Immature natural killer cell (primary cell): ENCODE results near the gene ZEB1. TPM values are rescaled to one million over a fixed set of nuclear protein-coding genes. Genes with fewer than 3 reads are reported as not detected.

Source experiments
- DNase-seq, 3 donors: peaks; one replicate each; pipeline ENCODE4 v3.0.0; 2022; ENCODE audit warnings: mixed read lengths in 1 of 3
- H3K27ac Mint-ChIP-seq, 6 donors: one replicate each; pipeline ENCODE4 v1.8.0; 2020; ENCODE audit warnings: mixed read lengths in 6 of 6, mild to moderate bottlenecking in 5 of 6, inconsistent platforms in 4 of 6, moderate library complexity in 3 of 6
- H3K27me3 Mint-ChIP-seq, 3 donors: one replicate each; pipeline ENCODE4 v1.8.0; 2020 to 2021; ENCODE audit warnings: low read depth in 3 of 3, mild to moderate bottlenecking in 3 of 3, mixed read lengths in 3 of 3, moderate library complexity in 3 of 3, inconsistent platforms in 1 of 3
- H3K36me3 Mint-ChIP-seq, 3 donors: one replicate each; pipeline ENCODE4 v1.8.0; 2020; ENCODE audit warnings: mixed read lengths in 3 of 3, inconsistent platforms in 2 of 3, mild to moderate bottlenecking in 2 of 3
- H3K4me1 Mint-ChIP-seq, 2 donors: one replicate each; pipeline ENCODE4 v1.8.0; 2020; ENCODE audit warnings: inconsistent platforms in 2 of 2, mild to moderate bottlenecking in 2 of 2, mixed read lengths in 2 of 2, moderate library complexity in 1 of 2
- H3K4me3 Mint-ChIP-seq, 5 donors: one replicate each; pipeline ENCODE4 v1.8.0; 2020; ENCODE audit warnings: mild to moderate bottlenecking in 5 of 5, mixed read lengths in 5 of 5, inconsistent platforms in 3 of 5, moderate library complexity in 3 of 5
- H3K9me3 Mint-ChIP-seq, 6 donors: one replicate each; pipeline ENCODE4 v1.8.0; 2020; ENCODE audit warnings: mild to moderate bottlenecking in 6 of 6, mixed read lengths in 6 of 6, inconsistent platforms in 4 of 6, moderate library complexity in 3 of 6
- polyA plus RNA-seq, 3 donors: library from polyadenylated mRNA; unstranded; fragments of 300-500 nt; fragmentation: Illumina TruSeq; gene quantifications; one replicate each; pipeline ENCODE4 v1.2.3, GENCODE V29; 2021

Gene ZEB1
- polyA plus RNA-seq, 3 donors from 2014 or later, result 8.4 to 17.5 (median 14.6) TPM

DNA sequence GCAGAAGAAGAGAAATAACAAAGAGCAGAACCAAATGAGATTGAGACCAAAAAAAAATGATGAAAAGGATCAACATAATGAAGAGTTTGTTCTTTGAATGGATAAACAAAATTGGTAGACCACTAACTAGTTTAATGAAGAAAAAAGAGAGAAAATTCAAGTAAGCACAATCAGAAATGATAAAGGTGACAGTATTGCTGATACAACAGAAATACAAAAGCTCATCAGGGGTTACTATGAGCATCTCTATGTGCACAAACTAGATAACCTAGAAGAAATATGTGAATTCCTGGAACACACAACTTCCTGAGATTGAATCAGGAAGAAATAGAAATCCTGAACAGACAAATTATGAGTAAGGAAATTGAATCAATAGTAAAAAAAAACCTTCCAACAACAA, 157.1 kb downstream of the ZEB1 start:
- no peak overlapping the region for H3K27ac Mint-ChIP-seq
- H3K4me1 Mint-ChIP-seq, result peaks cover 0 to 1% of the 10 kb centered on the region in 2 donors
- H3K36me3 Mint-ChIP-seq, result no peaks in the 10 kb centered on the region
- H3K27me3 Mint-ChIP-seq, result peaks cover 0 to 2% (median 0%) of the 10 kb centered on the region in 3 donors
- H3K4me3 Mint-ChIP-seq, result no peak overlapping the region
- peaks cover 0 to 19% (median 7%) of the 10 kb centered on the region in 6 donors for H3K9me3 Mint-ChIP-seq
- DNase-seq, result no peak

DNA sequence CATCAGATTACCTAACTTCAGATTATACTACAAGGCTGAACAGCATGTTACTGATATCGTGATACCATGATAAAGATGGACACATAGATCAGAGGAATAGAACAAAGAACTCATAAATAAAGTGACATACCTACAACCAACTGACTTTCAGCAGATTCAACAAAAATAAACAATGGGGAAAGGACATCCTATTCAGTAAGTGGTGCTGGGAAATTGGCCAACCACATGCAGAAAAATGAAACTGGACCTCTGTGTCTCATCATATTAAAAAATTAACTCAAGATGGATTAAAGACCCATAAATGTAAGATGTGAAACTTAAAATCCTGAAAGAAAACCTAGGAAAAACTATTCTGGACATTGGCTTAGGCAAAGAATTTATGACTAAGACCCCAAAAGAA, 158.6 kb downstream of the ZEB1 start:
- DNase-seq, result no peak
- Mint-ChIP-seq H3K27me3 (peaks cover 0 to 2% (median 0%) of the 10 kb centered on the region in 3 donors), H3K9me3 (peaks cover 0 to 19% (median 7%) of the 10 kb centered on the region in 6 donors), H3K27ac (no peak overlapping the region), H3K4me3 (no peak overlapping the region), H3K4me1 (peaks cover 0 to 1% of the 10 kb centered on the region in 2 donors), H3K36me3 (no peaks in the 10 kb centered on the region)

DNA sequence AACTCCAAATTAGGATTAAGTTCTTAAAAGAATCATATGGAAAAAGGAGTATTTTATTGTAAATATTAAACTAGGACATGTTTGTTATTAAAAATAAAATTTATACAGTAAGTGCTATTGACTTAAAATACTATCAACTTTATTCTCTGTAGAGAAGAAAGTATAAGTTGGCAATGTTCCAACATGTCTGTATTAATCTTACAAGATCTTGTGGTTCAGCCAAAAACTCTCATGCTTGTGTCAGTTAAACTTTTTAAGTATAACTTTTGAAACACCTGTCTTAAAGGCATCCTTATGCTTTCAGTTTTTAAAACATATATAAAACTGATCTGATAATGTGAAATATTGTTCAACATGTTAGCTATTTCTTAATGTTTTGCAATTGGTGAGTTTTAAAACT, 160.7 kb downstream of the ZEB1 start:
- Mint-ChIP-seq H3K36me3 (no peaks in the 10 kb centered on the region), H3K27ac (no peak overlapping the region), H3K27me3 (peaks cover 0 to 2% (median 0%) of the 10 kb centered on the region in 3 donors), H3K9me3 (peaks cover 0 to 19% (median 6%) of the 10 kb centered on the region in 6 donors), H3K4me3 (no peak overlapping the region), H3K4me1 (peaks cover 0 to 1% of the 10 kb centered on the region in 2 donors)
- DNase-seq, result no peak

DNA sequence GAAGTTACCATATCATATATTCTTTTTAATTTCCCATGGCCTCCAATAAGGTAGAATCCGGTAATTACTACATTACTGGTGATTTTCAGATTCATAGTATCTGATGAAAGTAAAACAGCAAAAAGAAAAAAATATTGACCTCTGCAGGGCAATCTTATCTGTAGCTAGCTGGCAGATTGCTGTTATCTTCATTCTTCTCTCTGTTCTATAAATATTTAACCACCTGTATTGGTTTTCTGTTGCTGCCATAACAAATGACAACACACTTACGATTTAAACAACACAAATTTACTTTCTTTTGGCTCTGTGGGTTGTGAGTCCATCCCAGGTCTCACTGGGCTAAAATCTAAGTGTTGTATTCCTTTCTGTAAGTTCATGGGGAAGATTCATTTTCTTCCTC, 164.5 kb downstream of the ZEB1 start:
- no peaks in the 10 kb centered on the region for H3K27me3 Mint-ChIP-seq
- H3K4me3 Mint-ChIP-seq, result no peak overlapping the region
- DNase-seq, result no peak
- H3K9me3 Mint-ChIP-seq, result peaks cover 0 to 4% (median 0%) of the 10 kb centered on the region in 6 donors
- H3K36me3 Mint-ChIP-seq, result no peaks in the 10 kb centered on the region
- H3K4me1 Mint-ChIP-seq, result peaks cover 0 to 1% of the 10 kb centered on the region in 2 donors
- H3K27ac Mint-ChIP-seq, result no peak overlapping the region

DNA sequence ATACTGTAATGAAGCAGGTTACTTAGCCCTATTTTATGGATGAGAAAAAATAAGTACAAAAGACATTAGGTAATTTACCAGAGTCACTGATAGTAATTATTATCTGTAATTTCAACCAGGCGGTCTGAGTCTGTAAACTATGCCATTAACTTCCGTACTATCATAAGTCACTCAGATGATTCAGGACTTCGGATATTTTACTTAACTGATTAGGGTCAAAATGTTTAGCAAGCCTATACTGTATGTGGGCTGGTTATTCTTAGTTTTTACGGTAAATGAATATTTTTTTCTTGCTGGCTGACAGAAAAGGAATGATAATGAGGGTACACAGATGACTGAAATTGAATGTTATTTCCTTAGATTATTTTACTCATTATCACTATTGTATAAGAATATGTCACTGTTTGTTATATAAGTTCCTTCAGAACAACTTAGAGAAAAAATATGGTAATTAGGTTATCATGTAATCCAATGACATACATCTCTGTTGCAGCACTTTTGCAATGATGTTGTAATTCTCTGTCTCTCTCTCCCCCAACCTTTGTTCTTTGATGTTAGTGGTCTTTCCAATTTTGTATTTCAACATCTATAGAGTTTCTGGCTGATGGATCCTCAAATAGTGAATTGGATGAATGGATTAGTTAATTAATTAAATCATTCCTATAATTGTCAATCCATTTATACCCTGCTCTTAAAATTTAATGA, 165.6 kb downstream of the ZEB1 start:
- no peak for DNase-seq
- H3K27me3 Mint-ChIP-seq, result no peaks in the 10 kb centered on the region
- H3K4me1 Mint-ChIP-seq, result no peaks in the 10 kb centered on the region
- no peaks in the 10 kb centered on the region for H3K36me3 Mint-ChIP-seq
- no peak overlapping the region for H3K4me3 Mint-ChIP-seq
- H3K9me3 Mint-ChIP-seq, result peaks cover 0 to 4% (median 0%) of the 10 kb centered on the region in 6 donors
- H3K27ac Mint-ChIP-seq, result no peak overlapping the region

DNA sequence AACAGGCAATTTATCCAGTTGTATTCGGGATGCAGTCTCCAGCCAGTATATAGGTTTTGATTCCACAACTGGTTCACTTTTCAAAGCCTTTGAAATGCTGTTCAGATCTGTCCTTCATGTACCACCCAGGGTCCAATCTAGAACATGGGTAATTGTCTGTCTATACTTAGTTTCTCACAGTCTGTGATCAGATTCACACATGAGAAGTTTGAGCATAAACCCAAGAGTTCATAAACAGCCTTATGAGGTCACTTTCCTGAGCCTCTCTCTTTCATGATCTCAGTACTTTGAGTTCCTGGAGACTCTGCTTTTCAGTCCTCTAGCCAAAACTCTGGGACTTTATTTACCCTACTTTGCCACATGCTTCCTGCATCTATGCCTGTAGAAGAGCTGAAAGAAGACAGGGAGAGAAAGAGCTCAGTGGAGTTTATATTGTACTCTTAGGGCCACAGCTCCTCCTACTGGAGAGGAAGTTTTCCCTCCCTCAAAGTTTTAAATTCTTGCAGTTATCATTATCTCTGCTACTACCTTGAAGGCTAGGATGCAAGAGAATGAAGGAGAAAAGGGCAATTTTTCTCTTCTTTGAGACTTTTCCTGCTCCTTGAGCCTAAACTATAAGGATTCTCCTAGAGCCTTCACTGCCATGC, 172.0 kb downstream of the ZEB1 start:
- no peaks in the 10 kb centered on the region for H3K4me1 Mint-ChIP-seq
- H3K4me3 Mint-ChIP-seq, result no peak overlapping the region
- no peaks in the 10 kb centered on the region for H3K36me3 Mint-ChIP-seq
- no peaks in the 10 kb centered on the region for H3K27me3 Mint-ChIP-seq
- DNase-seq, result peak in 2 of 3 donors; percentile 6
- peaks cover 0 to under 1% (median 0%) of the 10 kb centered on the region in 6 donors for H3K9me3 Mint-ChIP-seq
- H3K27ac Mint-ChIP-seq, result no peak overlapping the region

DNA sequence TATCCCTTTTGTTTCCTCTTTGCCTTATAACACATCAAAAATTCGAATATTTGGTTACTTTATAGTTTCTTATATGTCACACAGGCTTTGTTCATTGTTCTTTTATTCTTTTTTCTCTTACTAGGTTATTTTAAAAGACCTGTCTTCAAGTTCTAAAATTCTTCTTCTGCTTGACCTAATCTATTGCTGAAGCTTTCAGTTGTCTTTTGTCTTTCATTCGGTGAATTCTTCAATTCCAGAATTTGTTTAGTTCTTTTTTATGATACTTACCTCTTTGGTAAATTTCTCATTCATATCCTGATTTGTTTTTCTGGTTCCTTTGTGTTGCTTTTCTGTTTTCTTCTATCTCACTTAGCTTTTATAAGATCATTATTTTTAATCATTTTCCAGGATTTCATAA, 188.4 kb downstream of the ZEB1 start:
- no peak for DNase-seq
- peak overlapping the region in 1 of 6 donors; percentile 8 for H3K27ac Mint-ChIP-seq
- no peak overlapping the region for H3K4me3 Mint-ChIP-seq
- no peaks in the 10 kb centered on the region for H3K4me1 Mint-ChIP-seq
- peaks cover 39 to 46% (median 44%) of the 10 kb centered on the region in 3 donors for H3K36me3 Mint-ChIP-seq
- H3K9me3 Mint-ChIP-seq, result peaks cover 17 to 29% (median 24%) of the 10 kb centered on the region in 6 donors
- H3K27me3 Mint-ChIP-seq, result peaks cover 0 to 2% (median 0%) of the 10 kb centered on the region in 3 donors

DNA sequence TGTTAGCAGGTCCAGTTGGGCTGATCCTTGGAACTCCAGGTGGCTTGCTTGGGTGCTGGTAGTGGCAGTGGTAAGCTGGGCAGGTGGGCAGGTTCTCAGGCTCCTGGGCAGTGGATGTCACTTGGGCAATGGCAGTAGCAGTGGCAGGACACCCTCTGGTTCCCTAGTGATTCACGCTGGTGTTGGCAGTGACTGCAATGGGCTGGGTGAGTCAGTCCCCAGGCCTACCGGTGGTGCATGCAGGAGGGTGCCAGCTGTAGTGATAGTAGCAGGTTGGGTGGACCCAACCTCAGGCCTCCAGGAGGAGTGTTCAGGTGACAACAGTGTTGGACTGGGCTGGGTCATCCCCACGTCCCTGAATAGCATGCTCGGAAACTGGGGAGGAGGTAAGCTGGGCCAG, 189.2 kb downstream of the ZEB1 start:
- peaks cover 17 to 29% (median 24%) of the 10 kb centered on the region in 6 donors for H3K9me3 Mint-ChIP-seq
- peaks cover 39 to 46% (median 44%) of the 10 kb centered on the region in 3 donors for H3K36me3 Mint-ChIP-seq
- no peak overlapping the region for H3K4me3 Mint-ChIP-seq
- peaks cover 0 to 2% (median 0%) of the 10 kb centered on the region in 3 donors for H3K27me3 Mint-ChIP-seq
- DNase-seq, result no peak
- no peaks in the 10 kb centered on the region for H3K4me1 Mint-ChIP-seq
- no peak overlapping the region for H3K27ac Mint-ChIP-seq

DNA sequence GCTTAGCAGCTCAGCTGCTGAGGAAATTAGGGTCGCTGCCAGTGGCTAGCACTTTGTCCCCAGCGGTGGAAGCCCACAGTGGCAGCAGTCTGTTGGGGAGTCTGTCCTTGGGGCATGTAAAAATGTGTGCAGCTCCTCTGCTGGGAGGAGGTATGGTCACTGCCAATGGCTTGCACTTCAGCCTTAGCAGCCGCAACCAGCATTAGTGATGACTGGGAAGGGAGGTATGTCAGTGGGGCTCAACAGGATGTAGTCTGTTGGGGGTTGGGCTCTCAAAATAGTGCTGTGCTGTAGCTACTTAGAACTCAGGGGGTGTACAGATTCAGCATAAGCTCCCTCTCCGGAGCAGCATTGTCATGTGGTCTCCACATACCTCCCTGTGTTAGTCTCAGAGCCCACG, 189.9 kb downstream of the ZEB1 start:
- DNase-seq, result no peak
- no peak overlapping the region for H3K27ac Mint-ChIP-seq

DNA sequence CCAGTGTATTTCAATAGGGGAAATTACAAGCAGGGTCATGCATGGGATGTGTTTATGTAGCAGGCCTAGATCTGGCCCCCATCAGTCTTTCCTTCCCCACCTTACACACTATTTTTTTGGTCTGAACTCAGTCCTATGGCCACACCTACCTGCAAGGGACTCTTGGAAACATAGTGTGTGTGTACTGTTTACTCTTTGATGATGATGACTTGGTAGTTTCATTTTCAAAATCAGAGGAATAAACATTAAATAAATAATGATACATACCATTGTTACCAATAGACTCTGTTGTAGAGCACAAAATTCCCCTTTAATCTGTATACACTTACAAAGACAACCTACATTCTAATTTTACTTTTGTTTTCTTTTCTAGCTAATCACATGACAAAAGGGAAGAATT, 191.0 kb downstream of the ZEB1 start:
- Mint-ChIP-seq H3K9me3 (peaks cover 17 to 29% (median 24%) of the 10 kb centered on the region in 6 donors), H3K36me3 (peaks cover 42 to 43% (median 42%) of the 10 kb centered on the region in 3 donors), H3K4me3 (no peak overlapping the region)

More for the DNA sequence above, 189.9 kb downstream of the ZEB1 start:
- H3K4me3 Mint-ChIP-seq, result no peak overlapping the region
- peaks cover 17 to 29% (median 24%) of the 10 kb centered on the region in 6 donors for H3K9me3 Mint-ChIP-seq
- H3K27me3 Mint-ChIP-seq, result peaks cover 0 to 2% (median 0%) of the 10 kb centered on the region in 3 donors
- no peaks in the 10 kb centered on the region for H3K4me1 Mint-ChIP-seq
- H3K36me3 Mint-ChIP-seq, result peaks cover 35 to 40% (median 39%) of the 10 kb centered on the region in 3 donors

DNA sequence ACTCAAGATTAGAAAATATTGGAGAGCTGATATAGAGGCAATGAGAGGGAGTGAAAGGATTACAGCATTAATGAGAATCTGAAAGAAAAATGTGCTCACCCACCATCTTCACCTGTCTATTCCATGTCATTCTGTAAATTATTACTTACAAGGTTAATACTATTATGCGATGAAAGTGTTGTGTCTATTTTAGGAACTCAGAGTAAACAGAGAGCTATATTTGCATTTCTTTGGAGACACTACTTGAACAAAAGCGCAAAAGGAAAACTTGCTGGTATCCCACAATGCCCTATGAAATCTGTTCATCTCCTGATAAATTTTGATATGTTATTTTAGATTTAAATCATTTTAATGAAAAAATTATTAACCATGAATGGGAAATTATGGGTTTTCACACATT, 196.1 kb downstream of the ZEB1 start:
- H3K4me3 Mint-ChIP-seq, result no peak overlapping the region
- no peak overlapping the region for H3K27ac Mint-ChIP-seq
- H3K9me3 Mint-ChIP-seq, result no peaks in the 10 kb centered on the region
- no peaks in the 10 kb centered on the region for H3K4me1 Mint-ChIP-seq
- H3K36me3 Mint-ChIP-seq, result peaks cover 17% of the 10 kb centered on the region in 3 donors
- no peaks in the 10 kb centered on the region for H3K27me3 Mint-ChIP-seq
- DNase-seq, result no peak

More for the DNA sequence above, 191.0 kb downstream of the ZEB1 start:
- Mint-ChIP-seq H3K27me3 (no peaks in the 10 kb centered on the region), H3K4me1 (no peaks in the 10 kb centered on the region), H3K27ac (no peak overlapping the region)
- DNase-seq, result no peak

DNA sequence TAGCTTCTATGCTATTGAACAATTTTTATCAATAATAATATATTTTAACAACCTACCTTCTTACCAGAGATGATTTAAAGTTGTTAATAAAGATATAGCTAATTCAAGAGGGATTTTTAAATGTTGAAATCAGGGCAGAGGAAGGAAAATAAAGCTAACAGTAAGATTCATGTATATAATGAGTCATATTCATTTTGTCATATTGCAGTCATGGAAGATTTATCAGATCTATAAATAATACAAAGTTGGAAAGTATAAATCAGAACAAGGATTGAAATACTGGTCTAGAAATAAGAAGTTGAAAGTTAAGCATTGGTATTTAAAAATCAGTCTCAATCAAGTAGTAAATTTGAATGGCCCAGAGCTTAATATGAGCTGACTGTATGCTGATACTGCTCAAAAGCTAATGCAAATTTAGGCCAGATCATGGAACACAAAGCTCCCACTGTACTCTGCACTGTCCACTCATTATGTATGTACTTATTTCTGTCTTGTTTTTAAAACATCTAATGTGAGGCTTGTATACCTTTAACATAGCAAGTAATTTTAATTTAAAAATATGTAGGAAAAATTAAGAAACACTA, 196.9 kb downstream of the ZEB1 start:
- DNase-seq, result no peak
- Mint-ChIP-seq H3K27me3 (no peaks in the 10 kb centered on the region), H3K9me3 (no peaks in the 10 kb centered on the region), H3K4me3 (no peak overlapping the region), H3K27ac (peak overlapping the region in 1 of 6 donors; percentile 36), H3K4me1 (no peaks in the 10 kb centered on the region), H3K36me3 (peaks cover 15 to 18% (median 18%) of the 10 kb centered on the region in 3 donors)

DNA sequence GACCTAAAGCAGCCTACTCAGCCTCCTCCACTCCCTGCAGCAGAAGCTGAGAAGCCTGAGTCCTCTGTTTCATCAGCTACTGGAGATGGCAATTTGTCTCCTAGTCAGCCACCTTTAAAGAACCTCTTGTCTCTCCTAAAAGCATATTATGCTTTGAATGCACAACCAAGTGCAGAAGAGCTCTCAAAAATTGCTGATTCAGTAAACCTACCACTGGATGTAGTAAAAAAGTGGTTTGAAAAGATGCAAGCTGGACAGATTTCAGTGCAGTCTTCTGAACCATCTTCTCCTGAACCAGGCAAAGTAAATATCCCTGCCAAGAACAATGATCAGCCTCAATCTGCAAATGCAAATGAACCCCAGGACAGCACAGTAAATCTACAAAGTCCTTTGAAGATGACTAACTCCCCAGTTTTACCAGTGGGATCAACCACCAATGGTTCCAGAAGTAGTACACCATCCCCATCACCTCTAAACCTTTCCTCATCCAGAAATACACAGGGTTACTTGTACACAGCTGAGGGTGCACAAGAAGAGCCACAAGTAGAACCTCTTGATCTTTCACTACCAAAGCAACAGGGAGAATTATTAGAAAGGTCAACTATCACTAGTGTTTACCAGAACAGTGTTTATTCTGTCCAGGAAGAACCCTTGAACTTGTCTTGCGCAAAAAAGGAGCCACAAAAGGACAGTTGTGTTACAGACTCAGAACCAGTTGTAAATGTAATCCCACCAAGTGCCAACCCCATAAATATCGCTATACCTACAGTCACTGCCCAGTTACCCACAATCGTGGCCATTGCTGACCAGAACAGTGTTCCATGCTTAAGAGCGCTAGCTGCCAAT, 202.2 kb downstream of the ZEB1 start:
- no peak for DNase-seq
- no peaks in the 10 kb centered on the region for H3K27me3 Mint-ChIP-seq
- H3K4me1 Mint-ChIP-seq, result no peaks in the 10 kb centered on the region
- peak overlapping the region in 1 of 6 donors; percentile 33 for H3K27ac Mint-ChIP-seq
- H3K4me3 Mint-ChIP-seq, result no peak overlapping the region
- H3K36me3 Mint-ChIP-seq, result peaks cover 14 to 36% (median 16%) of the 10 kb centered on the region in 3 donors
- no peaks in the 10 kb centered on the region for H3K9me3 Mint-ChIP-seq
